ENCODE results near the gene DNAI1.

DNAI1 gene

DNA sequence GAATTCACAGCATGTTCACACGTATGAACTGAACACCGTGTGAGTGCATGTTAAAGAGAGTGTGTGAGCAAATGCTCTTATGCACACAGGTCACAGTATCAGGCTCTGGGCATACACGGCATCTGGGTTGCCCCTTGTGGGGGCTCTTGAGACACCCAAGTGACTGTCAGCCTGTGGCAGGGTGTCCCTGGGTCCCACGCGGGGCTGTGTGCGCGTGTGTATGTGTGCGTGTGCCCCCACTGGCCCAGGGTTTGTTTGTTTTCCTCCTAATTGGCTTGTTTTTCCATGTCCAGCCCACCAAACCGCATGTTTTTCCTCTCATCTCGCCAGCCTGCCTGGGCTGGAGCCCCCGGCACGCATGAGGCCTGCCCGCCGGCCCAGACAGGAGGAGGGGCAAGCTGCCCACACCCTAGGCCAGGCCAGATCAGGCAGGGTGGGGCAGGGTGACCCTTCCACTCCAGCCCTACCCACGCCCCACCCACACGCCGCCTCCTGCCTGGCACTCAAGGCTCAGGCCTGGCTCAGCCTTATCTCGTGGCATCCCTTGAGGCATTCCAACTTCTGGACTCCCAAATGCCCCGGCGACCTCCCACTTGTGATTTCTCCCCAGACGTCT is 102.1 kb downstream of the DNAI1 start:
- no peak for DNase-seq

- no peak for DNase-seq
Observed at GRCh38 chr9:34562135-34562745, 103.6 kb downstream of the DNAI1 start.

DNA sequence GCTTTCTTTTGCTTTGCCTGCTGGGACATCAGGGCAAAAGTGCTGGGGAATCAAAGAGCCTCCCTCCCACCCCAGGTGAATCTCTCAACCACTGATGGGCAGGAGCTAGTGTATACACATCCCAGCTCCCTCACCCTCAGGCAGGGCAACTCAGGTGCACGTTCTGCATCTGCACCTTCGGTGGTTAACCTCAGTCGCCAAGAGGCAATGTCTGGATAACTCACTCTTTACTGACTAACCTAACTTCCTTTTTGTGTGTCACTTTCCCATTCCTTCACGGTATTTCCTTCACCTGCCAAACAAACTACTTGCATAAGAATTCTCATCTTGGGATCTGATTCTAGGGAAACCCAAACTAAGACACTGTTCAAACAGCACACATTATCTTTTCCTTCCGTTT is 104.7 kb downstream of the DNAI1 start:
- no peak for DNase-seq

- DNase-seq, result no peak
Observed at GRCh38 chr9:34564617-34565016, 106.0 kb downstream of the DNAI1 start.

GRCh38 chr9:34565856-34566255 is 107.3 kb downstream of the DNAI1 start:
- no peak for DNase-seq

DNA sequence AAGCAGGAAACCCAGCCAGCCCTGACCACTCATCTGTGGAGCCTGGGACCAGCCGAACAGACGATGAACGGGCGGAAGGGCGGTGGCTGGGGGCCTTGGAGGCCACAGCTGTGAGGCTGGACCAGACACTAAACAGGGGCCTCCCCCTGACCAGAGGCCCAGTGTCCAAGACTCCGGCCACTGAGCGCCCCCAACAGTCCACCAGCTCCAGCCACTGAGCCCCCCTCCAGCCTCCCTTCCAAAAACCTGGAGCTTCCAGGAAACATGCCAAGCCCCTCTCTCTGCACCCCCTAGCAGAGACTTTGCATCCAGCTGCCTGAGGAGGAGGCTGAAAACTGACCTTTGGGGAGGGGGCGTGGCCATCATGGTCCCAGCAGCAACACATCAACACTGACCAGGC is 107.7 kb downstream of the DNAI1 start:
- DNase-seq, result no peak

- no peak for DNase-seq
Observed at GRCh38 chr9:34566972-34567371, 108.4 kb downstream of the DNAI1 start.

DNA sequence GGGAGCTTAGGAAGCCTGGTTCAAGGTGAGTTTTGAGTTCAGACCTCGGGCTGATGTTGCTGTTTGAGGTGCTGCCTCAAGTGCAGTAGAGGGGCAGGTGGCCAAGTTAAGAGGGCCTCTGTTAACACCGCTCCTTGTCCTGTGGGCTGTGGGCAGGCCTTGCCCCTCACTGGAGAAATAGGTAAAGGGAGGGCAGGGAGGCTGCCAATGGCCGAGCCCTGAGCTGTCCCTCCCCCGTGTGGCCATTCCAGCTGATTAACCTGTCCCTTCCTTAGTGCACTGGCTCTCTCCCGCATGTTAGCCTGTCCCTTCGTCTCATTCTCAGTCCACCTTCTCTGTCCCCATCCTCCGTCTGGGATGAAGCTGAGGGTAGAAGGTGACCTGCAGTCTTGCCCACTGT is 109.5 kb downstream of the DNAI1 start:
- no peak for DNase-seq

DNA sequence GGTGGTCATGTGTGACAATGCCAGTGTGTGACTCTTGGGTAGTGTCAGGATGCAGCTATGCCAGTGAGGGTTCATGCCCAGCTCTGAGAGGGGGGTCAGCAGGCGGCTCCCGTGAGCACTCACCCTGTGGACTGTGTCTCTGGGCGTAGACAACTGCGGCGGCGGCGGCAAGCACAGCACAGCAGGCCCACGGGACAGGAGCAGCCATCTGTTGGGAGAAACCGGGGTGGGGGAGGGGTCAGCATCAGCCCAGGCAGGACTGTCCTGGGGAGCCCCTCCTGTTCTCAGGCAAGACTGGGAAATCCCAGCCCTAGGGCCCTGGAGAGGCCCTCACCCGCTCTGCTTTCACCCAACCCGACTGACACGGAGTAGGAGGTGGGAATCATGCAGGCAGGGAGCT is 110.2 kb downstream of the DNAI1 start:
- no peak for DNase-seq

DNA sequence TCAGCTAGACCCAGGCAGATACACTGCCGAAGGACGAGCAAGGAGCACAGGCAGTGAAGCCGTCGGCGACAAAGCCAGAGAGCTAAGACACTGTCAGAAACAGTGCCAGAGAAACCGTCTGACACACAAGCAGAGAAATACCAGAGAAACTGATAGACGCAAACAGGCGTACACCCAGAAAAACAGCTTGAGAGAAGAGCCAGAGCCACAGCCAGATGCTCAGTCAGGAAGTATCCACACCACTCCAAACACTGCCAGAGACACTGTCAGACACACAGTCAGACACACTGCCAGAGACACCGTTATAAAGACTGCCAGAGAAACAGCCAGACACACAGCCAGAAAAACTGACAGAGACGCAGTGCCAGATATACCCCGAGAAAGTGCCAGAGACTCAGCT is 111.8 kb downstream of the DNAI1 start:
- no peak for DNase-seq
